T-helper 1 cell treated with Interleukin-12 subunit alpha and Interleukin-12 subunit beta and Interleukin-4 antibody, amounts not matched to agents 30 μg/mL and 1 μg/mL, for 36 hours (primary cell): Measurements from ENCODE around the gene RAG1.

ENCODE experiments used
- H3K27ac Mint-ChIP-seq: one replicate; pipeline ENCODE4 v1.8.0; 2021; ENCODE audit warnings: mild to moderate bottlenecking, mixed read lengths
- H3K27me3 Mint-ChIP-seq: one replicate; pipeline ENCODE4 v1.8.0; 2021; ENCODE audit warnings: low read depth, mixed read lengths
- H3K36me3 Mint-ChIP-seq: one replicate; pipeline ENCODE4 v1.8.0; 2021; ENCODE audit warnings: low read depth, mixed read lengths
- H3K4me1 Mint-ChIP-seq: one replicate; pipeline ENCODE4 v1.8.0; 2021; ENCODE audit warnings: low read depth, mixed read lengths
- H3K4me3 Mint-ChIP-seq: one replicate; pipeline ENCODE4 v1.8.0; 2021; ENCODE audit warnings: mild to moderate bottlenecking, moderate library complexity, mixed read lengths
- H3K9me3 Mint-ChIP-seq: one replicate; pipeline ENCODE4 v1.8.0; 2021; ENCODE audit warnings: mixed read lengths

The RAG1 gene

DNA sequence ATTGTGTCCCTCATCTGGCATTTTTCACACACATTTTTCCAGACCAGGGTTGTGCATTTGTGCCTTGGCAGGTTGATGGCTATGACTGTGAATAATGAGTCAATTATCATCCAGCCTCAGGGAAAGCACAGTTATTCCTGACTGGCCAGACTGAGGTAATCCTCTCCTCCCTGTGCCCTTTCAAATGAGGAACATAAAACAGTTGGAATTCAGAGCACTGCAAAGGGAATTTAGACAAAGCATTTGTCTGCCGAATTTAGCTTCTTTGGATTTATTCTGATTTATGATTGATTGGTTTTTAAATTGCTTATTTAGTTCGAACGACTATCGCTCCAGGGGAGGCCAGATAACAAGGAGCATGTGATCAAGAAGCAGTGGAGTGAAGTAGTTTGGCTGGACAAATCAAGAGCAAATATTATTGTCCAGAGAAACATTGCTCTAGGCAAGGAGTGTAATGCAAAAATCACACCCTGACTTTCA lies 61.0 kb downstream of the RAG1 start:
- Mint-ChIP-seq H3K27ac (no peak overlapping the region), H3K9me3 (no peaks in the 10 kb centered on the region), H3K4me1 (peaks cover 4% of the 10 kb centered on the region), H3K36me3 (no peaks in the 10 kb centered on the region), H3K27me3 (no peaks in the 10 kb centered on the region), H3K4me3 (no peak overlapping the region)
